Activated CD8-positive, alpha-beta memory T cell treated with anti-CD3 and anti-CD28 coated beads, Interleukin-2, amount 10 ng/mL, durations not matched to agents 7 days and 5 days (primary cell): ENCODE measurements around the gene CD8B. TPM values are rescaled to one million over a fixed set of nuclear protein-coding genes. Genes with fewer than 3 reads are reported as not detected.
A peak's percentile ranks its signal among the peaks of the same experiment; 100 is the strongest.
"Not testable (repeated sequence)": the region's sequence is repeated elsewhere in the genome, so short reads cannot be mapped to it uniquely, and the experiment has no call there.

Source experiments
- ATAC-seq: fragments of 150-1000 bp; cut with Tn5 transposase; one replicate; pipeline ENCODE4 v1.10.0; 2021; ENCODE audit warnings: moderate library complexity
- CTCF ChIA-PET: fragments of 350-600 bp; sonication (Branson Sonifier 250); formaldehyde crosslinking; loops from one replicate; lab custom pipeline; 2021; ENCODE audit warnings: antibody characterized with exemption; lab: Charles Lee
- DNase-seq: peaks from one replicate; pipeline ENCODE4 v3.0.0-alpha.2; 2020
- H3K27ac Mint-ChIP-seq: one replicate; pipeline ENCODE4 v1.8.0; 2021; ENCODE audit warnings: mild to moderate bottlenecking, mixed read lengths
- H3K27me3 Mint-ChIP-seq: one replicate; pipeline ENCODE4 v1.8.0; 2021; ENCODE audit warnings: mixed read lengths
- H3K36me3 Mint-ChIP-seq: one replicate; pipeline ENCODE4 v1.8.0; 2021; ENCODE audit warnings: mild to moderate bottlenecking, mixed read lengths
- H3K4me1 Mint-ChIP-seq: one replicate; pipeline ENCODE4 v1.8.0; 2021; ENCODE audit warnings: mixed read lengths
- H3K4me3 Mint-ChIP-seq: one replicate; pipeline ENCODE4 v1.8.0; 2021; ENCODE audit warnings: mild to moderate bottlenecking, moderate library complexity, mixed read lengths
- H3K9me3 Mint-ChIP-seq: one replicate; pipeline ENCODE4 v1.8.0; 2022; ENCODE audit warnings: low read depth, mixed read lengths
- total RNA-seq, 2 experiments: library from RNA; stranded (reverse); gene quantifications; one replicate each; pipeline ENCODE4 v1.2.3, GENCODE V29; 2021

Gene CD8B
- 100 to 1,000 TPM; 296 to 396 TPM for total RNA-seq

DNA sequence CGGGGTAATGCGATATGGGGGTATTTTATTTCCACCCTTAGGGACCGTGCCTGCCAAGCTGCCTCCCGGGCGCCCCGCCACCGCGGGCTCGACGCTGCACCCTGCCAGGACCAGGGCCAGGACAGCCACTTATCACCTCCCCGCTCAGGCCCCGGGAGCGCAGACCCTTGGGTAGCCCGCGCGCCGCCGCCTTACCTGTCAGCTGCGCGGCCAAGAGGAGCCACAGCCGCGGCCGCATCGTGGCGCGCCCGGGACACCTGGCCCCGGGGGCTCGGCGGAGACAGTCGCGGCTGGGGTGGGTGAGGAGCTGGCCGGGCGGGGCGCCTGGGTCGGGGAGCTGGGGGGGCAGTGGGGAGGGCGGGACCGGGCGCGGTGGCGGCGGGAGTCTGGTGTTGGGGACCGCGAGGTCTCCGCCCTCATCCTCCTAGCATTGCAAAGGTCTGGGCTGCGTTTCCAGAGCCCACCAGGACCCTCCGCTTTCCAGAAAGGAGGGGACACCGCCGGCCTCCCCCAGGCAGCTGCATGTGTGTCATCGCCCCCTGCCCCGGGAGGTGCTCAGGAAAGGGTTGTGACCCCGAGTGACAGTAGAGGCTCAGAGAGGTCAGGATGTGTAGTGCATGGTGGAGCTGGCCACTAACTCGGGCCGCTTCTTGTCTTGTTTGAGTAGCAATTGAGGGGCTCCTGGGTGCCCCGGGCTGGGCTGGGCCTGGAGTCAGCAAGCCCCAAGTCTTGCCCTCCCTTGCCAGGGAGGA lies at the start of gene CD8B:
Gene CD8B, minus strand, starts transcription at position 259 of the 752 bp plus-strand sequence. Its CDS starts 21 bp downstream, at position 238.
- DNase-seq, H3K27me3 Mint-ChIP-seq, CTCF ChIA-PET, H3K9me3 Mint-ChIP-seq: not testable (repeated sequence)
- Mint-ChIP-seq H3K4me3 (peak within 1 kb of the TSS; percentile 95), H3K36me3 (peaks cover 15% of the 10 kb centered on the region), H3K27ac (peak within 1 kb of the TSS; percentile 96), H3K4me1 (peaks cover 25% of the 10 kb centered on the region)
- ATAC-seq: peak; percentile 44

- H3K36me3 Mint-ChIP-seq, H3K9me3 Mint-ChIP-seq, DNase-seq, ATAC-seq, H3K4me1 Mint-ChIP-seq, H3K27ac Mint-ChIP-seq, CTCF ChIA-PET, H3K4me3 Mint-ChIP-seq, H3K27me3 Mint-ChIP-seq: not testable (repeated sequence)
Measured at GRCh38 chr2:86905868-86906267, 44.2 kb upstream of the CD8B start.

DNA sequence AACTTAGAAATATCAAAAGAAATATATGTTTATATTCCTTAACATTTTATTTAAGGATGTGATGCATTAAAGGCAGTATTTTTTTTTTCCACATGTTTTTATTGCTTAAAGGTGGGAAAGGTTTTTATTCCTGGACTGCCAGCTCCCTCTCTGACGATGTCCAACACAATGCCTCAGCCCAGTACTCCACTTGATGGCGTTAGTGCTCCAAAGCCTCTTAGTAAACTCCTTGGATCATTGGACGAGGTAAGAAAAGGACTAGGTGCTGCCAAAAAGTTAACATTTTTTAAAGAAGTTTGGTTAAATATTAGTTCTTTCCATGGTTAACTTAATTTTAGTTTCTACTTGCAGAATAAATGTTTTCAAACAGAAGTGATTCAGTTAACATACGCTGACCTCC lies 39.0 kb upstream of the CD8B start:
- H3K27me3 Mint-ChIP-seq, DNase-seq, H3K4me3 Mint-ChIP-seq, ATAC-seq, H3K9me3 Mint-ChIP-seq, H3K27ac Mint-ChIP-seq, H3K36me3 Mint-ChIP-seq, CTCF ChIA-PET, H3K4me1 Mint-ChIP-seq: not testable (repeated sequence)

DNA sequence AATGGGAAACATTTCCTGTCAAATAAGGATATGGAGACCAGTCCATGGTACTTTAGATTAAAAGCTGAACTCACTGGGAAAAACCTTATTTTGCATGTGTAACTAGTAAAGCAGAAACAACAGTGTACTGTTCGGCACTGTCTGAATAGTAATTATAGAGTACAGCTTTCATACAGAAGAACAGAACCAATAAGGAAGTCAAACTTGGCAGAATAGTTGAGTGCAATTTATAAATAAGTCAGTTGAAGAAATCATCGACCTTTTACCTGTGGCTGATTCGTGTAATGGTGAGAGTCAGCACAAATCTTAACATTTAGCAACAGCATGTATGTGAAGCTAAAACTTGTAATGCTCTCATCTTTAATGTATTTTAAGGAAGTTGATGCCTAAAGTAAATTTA lies 24.3 kb upstream of the CD8B start:
- DNase-seq, H3K36me3 Mint-ChIP-seq, H3K4me3 Mint-ChIP-seq, CTCF ChIA-PET, H3K4me1 Mint-ChIP-seq, ATAC-seq, H3K27ac Mint-ChIP-seq, H3K27me3 Mint-ChIP-seq, H3K9me3 Mint-ChIP-seq: not testable (repeated sequence)

GRCh38 chr2:86882865-86883264 lies 21.2 kb upstream of the CD8B start:
- H3K4me3 Mint-ChIP-seq, H3K27me3 Mint-ChIP-seq, ATAC-seq, DNase-seq, H3K27ac Mint-ChIP-seq, H3K4me1 Mint-ChIP-seq, H3K9me3 Mint-ChIP-seq, CTCF ChIA-PET, H3K36me3 Mint-ChIP-seq: not testable (repeated sequence)

GRCh38 chr2:86882118-86882665 lies 20.5 kb upstream of the CD8B start:
- H3K4me3 Mint-ChIP-seq, CTCF ChIA-PET, H3K27ac Mint-ChIP-seq, H3K9me3 Mint-ChIP-seq, H3K27me3 Mint-ChIP-seq, H3K4me1 Mint-ChIP-seq, DNase-seq, ATAC-seq, H3K36me3 Mint-ChIP-seq: not testable (repeated sequence)

DNA sequence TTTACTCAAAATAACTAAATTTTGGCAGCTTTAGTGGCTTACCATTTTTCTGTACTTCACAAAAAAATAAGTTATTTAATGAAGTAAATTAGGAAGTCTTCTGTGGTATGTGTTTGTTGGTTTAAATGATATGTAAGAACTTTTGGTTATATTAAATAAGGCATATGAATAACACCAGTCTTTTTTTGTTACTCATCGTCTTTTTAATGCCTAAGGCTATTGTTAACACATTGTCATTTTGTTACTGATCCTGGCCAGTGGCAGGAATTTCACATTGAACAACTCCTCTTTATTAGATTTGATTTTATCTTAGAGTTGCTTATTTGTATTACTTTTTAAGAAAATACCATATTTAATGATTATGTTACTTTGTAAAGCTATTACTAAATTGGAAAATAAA lies 17.3 kb upstream of the CD8B start:
- H3K27me3 Mint-ChIP-seq, DNase-seq, H3K4me1 Mint-ChIP-seq, H3K4me3 Mint-ChIP-seq, CTCF ChIA-PET, H3K36me3 Mint-ChIP-seq, H3K27ac Mint-ChIP-seq, ATAC-seq, H3K9me3 Mint-ChIP-seq: not testable (repeated sequence)

- H3K27me3 Mint-ChIP-seq, H3K27ac Mint-ChIP-seq, H3K9me3 Mint-ChIP-seq, H3K4me1 Mint-ChIP-seq, H3K4me3 Mint-ChIP-seq, CTCF ChIA-PET, H3K36me3 Mint-ChIP-seq, DNase-seq: not testable (repeated sequence)
- peak; percentile 9 for ATAC-seq
Measured at GRCh38 chr2:86870941-86871340, 9.3 kb upstream of the CD8B start.

DNA sequence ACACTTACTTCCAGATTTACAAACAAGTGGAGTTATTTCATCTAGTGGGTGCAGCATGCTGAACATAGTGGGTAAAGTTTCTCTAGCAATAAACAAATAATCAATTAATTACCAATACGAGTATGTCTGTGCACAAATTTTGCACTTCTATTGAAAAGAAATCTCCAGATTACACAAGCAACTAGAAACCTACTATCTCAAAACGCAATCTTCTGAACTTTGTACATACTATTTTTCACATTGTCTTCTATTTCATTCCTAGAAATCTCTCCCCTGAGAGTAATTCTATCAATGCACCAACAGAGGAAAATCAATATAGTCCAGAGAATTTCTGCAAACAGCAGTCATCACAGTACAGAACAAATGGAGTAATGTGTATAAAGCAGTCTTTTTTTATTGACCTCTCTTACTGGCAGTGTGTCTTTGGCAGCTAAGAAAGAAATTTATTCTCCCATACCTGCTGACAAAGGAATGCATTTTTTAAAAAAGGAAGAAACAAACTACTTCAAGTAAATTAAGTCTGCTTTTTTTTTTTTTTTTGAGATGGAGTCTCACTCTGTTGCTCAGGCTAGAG lies 7.3 kb upstream of the CD8B start:
- DNase-seq, CTCF ChIA-PET, H3K27me3 Mint-ChIP-seq, H3K36me3 Mint-ChIP-seq, H3K9me3 Mint-ChIP-seq, H3K27ac Mint-ChIP-seq, H3K4me3 Mint-ChIP-seq, H3K4me1 Mint-ChIP-seq, ATAC-seq: not testable (repeated sequence)

DNA sequence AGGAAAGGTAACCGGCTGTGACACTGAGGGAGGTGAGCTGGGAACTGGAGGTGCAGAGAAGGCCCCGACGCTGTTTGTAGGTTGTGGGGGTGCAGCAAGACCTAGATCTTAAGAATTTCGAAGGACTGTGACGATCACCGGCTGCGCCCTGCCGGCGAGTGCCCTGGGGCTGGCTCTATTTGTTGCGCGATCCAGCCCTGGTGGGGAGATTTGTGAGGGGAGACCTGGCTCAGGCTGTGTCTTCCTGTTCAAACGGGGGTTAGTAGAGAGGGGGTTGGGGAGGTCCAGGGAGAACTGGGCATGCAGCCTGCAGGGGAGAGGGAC lies 656 bp upstream of the CD8B start:
- Mint-ChIP-seq H3K36me3 (peaks cover 15% of the 10 kb centered on the region), H3K4me1 (peaks cover 20% of the 10 kb centered on the region), H3K27ac (peak overlapping the region; percentile 91), H3K4me3 (peak overlapping the region; percentile 95)
- DNase-seq, H3K27me3 Mint-ChIP-seq, CTCF ChIA-PET, H3K9me3 Mint-ChIP-seq: not testable (repeated sequence)
- peak; percentile 40 for ATAC-seq

GRCh38 chr2:86861175-86861574 lies 511 bp downstream of the CD8B start:
- Mint-ChIP-seq H3K36me3 (peaks cover 15% of the 10 kb centered on the region), H3K27ac (peak overlapping the region; percentile 96), H3K4me1 (peaks cover 25% of the 10 kb centered on the region), H3K4me3 (peak overlapping the region; percentile 95)
- H3K9me3 Mint-ChIP-seq, H3K27me3 Mint-ChIP-seq, CTCF ChIA-PET: not testable (repeated sequence)
- ATAC-seq (peak; percentile 20), DNase-seq (peak; percentile 64)

DNA sequence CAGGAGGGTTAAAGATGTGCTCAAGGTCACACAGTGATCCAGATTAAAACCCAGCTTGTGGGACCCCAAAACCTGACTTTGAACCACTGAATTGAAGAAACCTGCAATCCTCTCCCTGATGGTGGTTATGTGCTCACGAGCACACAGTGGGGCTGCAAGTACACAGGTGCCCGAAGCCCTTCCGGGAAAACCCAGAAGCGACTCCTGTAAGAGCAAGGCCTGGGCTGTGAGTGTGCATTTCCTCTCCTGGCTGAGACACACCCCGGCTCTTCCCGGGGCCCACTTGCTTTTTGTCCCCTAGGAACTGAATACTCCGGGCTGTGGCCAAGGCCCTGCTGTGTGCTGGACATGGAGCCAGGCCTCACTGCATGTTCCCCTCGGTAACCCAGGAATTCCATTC lies 1.1 kb downstream of the CD8B start:
- peaks cover 30% of the 10 kb centered on the region for H3K4me1 Mint-ChIP-seq
- H3K27me3 Mint-ChIP-seq, H3K9me3 Mint-ChIP-seq, CTCF ChIA-PET: not testable (repeated sequence)
- peaks cover 20% of the 10 kb centered on the region for H3K36me3 Mint-ChIP-seq
- H3K27ac Mint-ChIP-seq: peak overlapping the region; percentile 96
- peak; percentile 67 for DNase-seq
- peak; percentile 20 for ATAC-seq
- H3K4me3 Mint-ChIP-seq: peak overlapping the region; percentile 95

- ATAC-seq, DNase-seq, CTCF ChIA-PET, H3K9me3 Mint-ChIP-seq, H3K27me3 Mint-ChIP-seq: not testable (repeated sequence)
- Mint-ChIP-seq H3K4me3 (peak overlapping the region; percentile 68), H3K4me1 (peaks cover 38% of the 10 kb centered on the region), H3K36me3 (peaks cover 30% of the 10 kb centered on the region), H3K27ac (peak overlapping the region; percentile 80)
Measured at GRCh38 chr2:86857688-86858087, 4.0 kb downstream of the CD8B start.

- H3K27ac Mint-ChIP-seq: peak overlapping the region; percentile 11
- peaks cover 37% of the 10 kb centered on the region for H3K36me3 Mint-ChIP-seq
- peaks cover 44% of the 10 kb centered on the region for H3K4me1 Mint-ChIP-seq
- H3K27me3 Mint-ChIP-seq, DNase-seq, H3K4me3 Mint-ChIP-seq, H3K9me3 Mint-ChIP-seq, CTCF ChIA-PET: not testable (repeated sequence)
- ATAC-seq: peak; percentile 12
Measured at GRCh38 chr2:86856498-86856897, 5.2 kb downstream of the CD8B start.
